SU-DHL-6 (cell line): ENCODE results near the gene ATP6V0C.

Experiments
- H2AFZ ChIP-seq: fragments of 200-600 bp; sonication (generic); 2 replicates; pipeline ENCODE4 v1.6.1; 2014; ENCODE audit warnings: low read depth, mild to moderate bottlenecking, moderate library complexity, mixed read lengths, antibody characterized with exemption, low read length; ENCODE audit not compliant: severe bottlenecking
- H3F3A ChIP-seq: fragments of 200-600 bp; shearing (Covaris generic); 2 replicates; pipeline ENCODE4 v1.6.0; 2016; ENCODE audit warnings: antibody characterized with exemption, mild to moderate bottlenecking; ENCODE audit not compliant: insufficient read depth
- H3K27ac ChIP-seq: fragments of 200-600 bp; sonication (generic); 2 replicates; pipeline ENCODE4 v1.5.1; 2016; ENCODE audit warnings: low read depth, mild to moderate bottlenecking, low read length, moderate library complexity, mixed read lengths
- H3K27me3 ChIP-seq: fragments of 200-600 bp; sonication (generic), shearing (Covaris generic); 2 replicates; pipeline ENCODE4 v1.6.0; 2014; ENCODE audit warnings: mild to moderate bottlenecking, low read length
- H3K36me3 ChIP-seq: fragments of 200-600 bp; sonication (generic); 2 replicates; pipeline ENCODE4 v1.6.1; 2014; ENCODE audit warnings: mild to moderate bottlenecking, low read length, mixed read lengths
- H3K4me2 ChIP-seq: fragments of 300-600, 200-600 bp; shearing (Covaris generic), sonication (generic); 2 replicates; pipeline ENCODE4 v1.6.0; 2014; ENCODE audit warnings: low read length, low read depth, mild to moderate bottlenecking; ENCODE audit not compliant: poor library complexity, severe bottlenecking
- H3K4me3 ChIP-seq: fragments of 200-600 bp; sonication (generic); 2 replicates; pipeline ENCODE4 v1.5.1; 2014; ENCODE audit warnings: antibody characterized with exemption, low read length, mild to moderate bottlenecking, mixed read lengths; ENCODE audit not compliant: insufficient read depth, poor library complexity, severe bottlenecking
- H3K79me2 ChIP-seq: fragments of 200-600 bp; sonication (generic); 2 replicates; pipeline ENCODE4 v1.6.1; 2014; ENCODE audit warnings: mild to moderate bottlenecking, low read length, moderate library complexity; ENCODE audit not compliant: insufficient read depth
- H3K9ac ChIP-seq: fragments of 200-600 bp; sonication (generic); 2 replicates; pipeline ENCODE4 v1.7.0; 2014; ENCODE audit warnings: mild to moderate bottlenecking, low read length
- H3K9me2 ChIP-seq: fragments of 200-600 bp; sonication (generic); replicated peaks from 2 replicates; pipeline ENCODE4 v1.6.1; 2014; ENCODE audit warnings: low read length; ENCODE audit not compliant: insufficient read depth
- H3K9me3 ChIP-seq: fragments of 200-600 bp; sonication (generic); 2 replicates; pipeline ENCODE4 v1.6.1; 2014; ENCODE audit warnings: low read length, mixed read lengths; ENCODE audit not compliant: insufficient read depth
- H4K20me1 ChIP-seq: fragments of 200-600 bp; sonication (generic); 2 replicates; pipeline ENCODE4 v1.6.1; 2014; ENCODE audit warnings: low read depth, mild to moderate bottlenecking, antibody characterized with exemption, low read length, moderate library complexity, mixed read lengths
- EZH2phosphoT487 ChIP-seq: fragments of 200-600 bp; sonication (generic), shearing (Covaris generic); conservative IDR thresholded peaks from 2 replicates; pipeline ENCODE4 v1.6.1; 2018; ENCODE audit warnings: mild to moderate bottlenecking, antibody characterized with exemption, low read length, moderate library complexity, mixed read lengths
- TF ChIP-seq, protein P1 (sequence below): fragments of 200-600 bp; sonication (generic); IDR thresholded peaks from one replicate; pipeline ENCODE4 v1.5.1; 2017; ENCODE audit warnings: antibody characterized with exemption, mild to moderate bottlenecking, low read length, moderate library complexity; ENCODE audit not compliant: insufficient read depth, poor library complexity, severe bottlenecking

The ATP6V0C gene

DNA sequence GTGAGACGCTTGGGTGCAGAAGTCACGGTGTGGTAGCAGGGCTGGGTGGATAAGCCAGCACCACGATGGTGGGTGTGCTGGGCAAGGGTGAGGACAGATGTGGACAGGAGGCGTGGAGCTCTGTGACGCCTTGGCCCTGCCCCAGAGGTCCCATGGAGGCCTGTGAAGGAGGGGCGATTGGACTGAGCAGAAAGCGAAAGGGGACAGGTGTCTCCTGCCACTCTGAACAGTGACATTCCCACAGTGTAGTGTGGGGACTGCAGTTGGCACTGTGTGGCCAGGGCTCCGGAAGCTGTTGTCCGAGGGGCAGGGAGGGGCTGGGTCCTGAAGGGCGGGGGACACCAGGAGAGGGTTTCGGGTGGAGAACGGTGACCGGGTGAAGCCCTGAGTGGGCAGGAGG lies 31.5 kb upstream of the ATP6V0C start:
- H3K79me2 ChIP-seq, result no peaks in the 10 kb centered on the region; the same call in 1 of the 2 replicates
- no peaks in the 10 kb centered on the region for H3F3A ChIP-seq
- no peaks in the 10 kb centered on the region for H3K36me3 ChIP-seq
- no peak overlapping the region for H3K9ac ChIP-seq
- H3K27ac ChIP-seq, result no peak overlapping the region
- H2AFZ ChIP-seq, result no peak overlapping the region
- no peaks in the 10 kb centered on the region for H3K9me2 ChIP-seq
- no peaks in the 10 kb centered on the region for H3K9me3 ChIP-seq
- no peaks in the 10 kb centered on the region for H4K20me1 ChIP-seq
- no peak overlapping the region for H3K4me3 ChIP-seq
- no peak overlapping the region for H3K4me2 ChIP-seq
- no peak for TF ChIP-seq EZH2phosphoT487
- TF ChIP-seq, protein P1, sequence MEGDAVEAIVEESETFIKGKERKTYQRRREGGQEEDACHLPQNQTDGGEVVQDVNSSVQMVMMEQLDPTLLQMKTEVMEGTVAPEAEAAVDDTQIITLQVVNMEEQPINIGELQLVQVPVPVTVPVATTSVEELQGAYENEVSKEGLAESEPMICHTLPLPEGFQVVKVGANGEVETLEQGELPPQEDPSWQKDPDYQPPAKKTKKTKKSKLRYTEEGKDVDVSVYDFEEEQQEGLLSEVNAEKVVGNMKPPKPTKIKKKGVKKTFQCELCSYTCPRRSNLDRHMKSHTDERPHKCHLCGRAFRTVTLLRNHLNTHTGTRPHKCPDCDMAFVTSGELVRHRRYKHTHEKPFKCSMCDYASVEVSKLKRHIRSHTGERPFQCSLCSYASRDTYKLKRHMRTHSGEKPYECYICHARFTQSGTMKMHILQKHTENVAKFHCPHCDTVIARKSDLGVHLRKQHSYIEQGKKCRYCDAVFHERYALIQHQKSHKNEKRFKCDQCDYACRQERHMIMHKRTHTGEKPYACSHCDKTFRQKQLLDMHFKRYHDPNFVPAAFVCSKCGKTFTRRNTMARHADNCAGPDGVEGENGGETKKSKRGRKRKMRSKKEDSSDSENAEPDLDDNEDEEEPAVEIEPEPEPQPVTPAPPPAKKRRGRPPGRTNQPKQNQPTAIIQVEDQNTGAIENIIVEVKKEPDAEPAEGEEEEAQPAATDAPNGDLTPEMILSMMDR, result no peak
- no peaks in the 10 kb centered on the region for H3K27me3 ChIP-seq

GRCh38 chr16:2482708-2483534 lies 30.8 kb upstream of the ATP6V0C start:
- Histone ChIP-seq H3K27ac (no peak overlapping the region), H3F3A (no peaks in the 10 kb centered on the region), H3K9me3 (no peaks in the 10 kb centered on the region), H3K9ac (no peak overlapping the region), H3K9me2 (no peaks in the 10 kb centered on the region), H3K4me3 (no peak overlapping the region), H3K27me3 (no peaks in the 10 kb centered on the region), H3K36me3 (no peaks in the 10 kb centered on the region), H3K79me2 (no peaks in the 10 kb centered on the region; the same call in 1 of the 2 replicates), H4K20me1 (no peaks in the 10 kb centered on the region), H2AFZ (no peak overlapping the region), H3K4me2 (no peak overlapping the region)
- TF ChIP-seq, protein P1, result no peak
- TF ChIP-seq EZH2phosphoT487, result no peak

- no peak overlapping the region for H3K4me3 ChIP-seq
- no peaks in the 10 kb centered on the region for H3K9me2 ChIP-seq
- H3K27ac ChIP-seq, result no peak overlapping the region
- H3F3A ChIP-seq, result no peaks in the 10 kb centered on the region
- no peaks in the 10 kb centered on the region for H4K20me1 ChIP-seq
- no peaks in the 10 kb centered on the region for H3K36me3 ChIP-seq
- no peak overlapping the region for H3K9ac ChIP-seq
- H3K9me3 ChIP-seq, result no peaks in the 10 kb centered on the region
- H2AFZ ChIP-seq, result no peak overlapping the region
- no peak for TF ChIP-seq EZH2phosphoT487
- TF ChIP-seq, protein P1, result no peak
- no peaks in the 10 kb centered on the region for H3K27me3 ChIP-seq
- no peaks in the 10 kb centered on the region; the same call in 1 of the 2 replicates for H3K79me2 ChIP-seq
- H3K4me2 ChIP-seq, result no peak overlapping the region
Measured at GRCh38 chr16:2483939-2484897, 29.5 kb upstream of the ATP6V0C start.
